SK-N-SH treated with all-trans-retinoic acid at 6 μM for 48 hours (cell line): ENCODE measurements around the gene CDK18.

Experiments used
- TOX ChIP-seq: fragments of 250-450 bp; sonication (Bioruptor Pico); IDR thresholded peaks from 2 replicates; pipeline ENCODE4 v1.8.0; 2021; ENCODE audit warnings: mild to moderate bottlenecking, moderate library complexity, borderline replicate concordance
- ZFP3 ChIP-seq: fragments of 250-450 bp; sonication (Bioruptor Pico); IDR thresholded peaks from 2 replicates; pipeline ENCODE4 v1.5.0; 2020; ENCODE audit warnings: mild to moderate bottlenecking, moderate library complexity
- TF ChIP-seq, protein P1 (sequence below): fragments of 250-450 bp; sonication (Bioruptor Pico); IDR thresholded peaks from 2 replicates; pipeline ENCODE4 v1.5.1; 2020; ENCODE audit warnings: low read depth, mild to moderate bottlenecking, moderate library complexity
- TF ChIP-seq, protein P2 (sequence below): fragments of 250-450 bp; sonication (Bioruptor Pico); IDR thresholded peaks from 2 replicates; pipeline ENCODE4 v1.8.0; 2020; ENCODE audit warnings: mild to moderate bottlenecking, moderate library complexity, borderline replicate concordance

- TF ChIP-seq, protein P1, sequence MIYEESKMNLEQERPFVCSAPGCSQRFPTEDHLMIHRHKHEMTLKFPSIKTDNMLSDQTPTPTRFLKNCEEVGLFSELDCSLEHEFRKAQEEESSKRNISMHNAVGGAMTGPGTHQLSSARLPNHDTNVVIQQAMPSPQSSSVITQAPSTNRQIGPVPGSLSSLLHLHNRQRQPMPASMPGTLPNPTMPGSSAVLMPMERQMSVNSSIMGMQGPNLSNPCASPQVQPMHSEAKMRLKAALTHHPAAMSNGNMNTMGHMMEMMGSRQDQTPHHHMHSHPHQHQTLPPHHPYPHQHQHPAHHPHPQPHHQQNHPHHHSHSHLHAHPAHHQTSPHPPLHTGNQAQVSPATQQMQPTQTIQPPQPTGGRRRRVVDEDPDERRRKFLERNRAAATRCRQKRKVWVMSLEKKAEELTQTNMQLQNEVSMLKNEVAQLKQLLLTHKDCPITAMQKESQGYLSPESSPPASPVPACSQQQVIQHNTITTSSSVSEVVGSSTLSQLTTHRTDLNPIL (CRISPR knock-in tag) = no peak
- TF ChIP-seq TOX (CRISPR knock-in tag) = no peak
- TF ChIP-seq, protein P2, sequence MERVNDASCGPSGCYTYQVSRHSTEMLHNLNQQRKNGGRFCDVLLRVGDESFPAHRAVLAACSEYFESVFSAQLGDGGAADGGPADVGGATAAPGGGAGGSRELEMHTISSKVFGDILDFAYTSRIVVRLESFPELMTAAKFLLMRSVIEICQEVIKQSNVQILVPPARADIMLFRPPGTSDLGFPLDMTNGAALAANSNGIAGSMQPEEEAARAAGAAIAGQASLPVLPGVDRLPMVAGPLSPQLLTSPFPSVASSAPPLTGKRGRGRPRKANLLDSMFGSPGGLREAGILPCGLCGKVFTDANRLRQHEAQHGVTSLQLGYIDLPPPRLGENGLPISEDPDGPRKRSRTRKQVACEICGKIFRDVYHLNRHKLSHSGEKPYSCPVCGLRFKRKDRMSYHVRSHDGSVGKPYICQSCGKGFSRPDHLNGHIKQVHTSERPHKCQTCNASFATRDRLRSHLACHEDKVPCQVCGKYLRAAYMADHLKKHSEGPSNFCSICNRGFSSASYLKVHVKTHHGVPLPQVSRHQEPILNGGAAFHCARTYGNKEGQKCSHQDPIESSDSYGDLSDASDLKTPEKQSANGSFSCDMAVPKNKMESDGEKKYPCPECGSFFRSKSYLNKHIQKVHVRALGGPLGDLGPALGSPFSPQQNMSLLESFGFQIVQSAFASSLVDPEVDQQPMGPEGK (CRISPR knock-in tag) = no peak
- TF ChIP-seq ZFP3 (CRISPR knock-in tag) = no peak
These were observed 76.4 kb downstream of the CDK18 start for GRCh38 chr1:205580923-205581180.
